IPS-11a (cell line): ENCODE results near the gene CLRN3.

Source experiments
- H3K4me3 ChIP-seq: one replicate; pipeline ENCODE4 v1.5.1; 2013; ENCODE audit warnings: low read depth, low read length, control low read depth

Gene CLRN3

DNA sequence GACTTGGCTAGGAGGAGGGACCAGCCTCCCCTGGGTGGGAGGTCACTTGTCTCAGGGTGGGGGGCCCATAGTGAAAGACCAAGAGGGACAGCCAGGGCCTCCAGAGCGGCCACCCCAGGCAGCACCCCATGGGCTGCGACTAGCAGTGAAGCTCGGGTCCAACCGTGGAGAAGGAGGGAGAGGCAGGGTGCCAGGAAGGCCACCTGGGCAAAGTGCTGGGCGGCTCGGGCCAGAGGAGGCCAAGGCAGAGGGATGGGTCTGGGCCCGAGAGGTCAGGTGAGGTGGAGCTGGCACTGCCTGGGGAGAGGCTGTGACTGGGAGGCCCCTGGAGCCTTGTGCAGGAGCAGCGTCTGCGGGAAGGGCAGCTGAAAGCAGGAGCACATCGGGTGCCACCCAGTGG lies 41.8 kb downstream of the CLRN3 start:
- H3K4me3 ChIP-seq, result no peak overlapping the region

DNA sequence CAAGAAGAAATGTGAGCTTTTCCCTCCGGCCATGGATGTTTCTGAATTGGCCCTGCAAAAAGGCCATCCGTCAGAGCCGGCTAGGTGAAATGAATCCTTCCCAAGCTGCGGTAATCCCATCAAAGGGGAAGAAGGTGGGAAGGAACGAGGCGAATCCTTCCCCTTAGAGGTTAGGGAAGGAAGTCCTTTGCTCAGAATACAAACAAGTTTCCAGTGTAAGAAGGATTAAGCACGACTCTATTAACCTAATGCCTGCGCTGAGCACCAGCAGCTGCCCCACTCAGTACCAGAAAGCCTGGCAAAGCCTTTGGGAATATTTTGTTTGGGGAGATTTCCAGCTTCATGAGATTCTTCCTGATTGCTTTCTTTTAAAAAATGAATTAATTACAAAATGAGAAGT lies 42.8 kb downstream of the CLRN3 start:
- no peak overlapping the region for H3K4me3 ChIP-seq

DNA sequence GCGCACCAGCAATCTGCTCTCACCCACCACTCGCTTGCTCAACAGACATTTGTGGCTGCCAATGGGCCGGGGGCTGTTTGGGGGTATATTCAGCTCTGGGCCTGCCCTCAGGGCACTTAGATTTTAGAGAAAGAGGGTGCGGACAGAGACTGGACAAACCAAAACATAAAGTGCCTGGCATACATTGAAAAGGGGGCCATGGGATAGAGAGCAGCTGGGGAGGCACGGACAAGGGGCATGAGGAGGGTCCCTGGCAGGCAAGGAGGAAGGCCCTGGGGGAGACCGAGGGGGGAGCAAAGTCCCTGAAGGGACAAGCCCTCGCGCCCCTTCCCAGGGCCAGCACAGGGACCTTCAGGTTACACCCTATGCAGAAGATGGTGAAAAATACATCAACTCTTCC lies 43.5 kb downstream of the CLRN3 start:
- H3K4me3 ChIP-seq, result no peak overlapping the region

DNA sequence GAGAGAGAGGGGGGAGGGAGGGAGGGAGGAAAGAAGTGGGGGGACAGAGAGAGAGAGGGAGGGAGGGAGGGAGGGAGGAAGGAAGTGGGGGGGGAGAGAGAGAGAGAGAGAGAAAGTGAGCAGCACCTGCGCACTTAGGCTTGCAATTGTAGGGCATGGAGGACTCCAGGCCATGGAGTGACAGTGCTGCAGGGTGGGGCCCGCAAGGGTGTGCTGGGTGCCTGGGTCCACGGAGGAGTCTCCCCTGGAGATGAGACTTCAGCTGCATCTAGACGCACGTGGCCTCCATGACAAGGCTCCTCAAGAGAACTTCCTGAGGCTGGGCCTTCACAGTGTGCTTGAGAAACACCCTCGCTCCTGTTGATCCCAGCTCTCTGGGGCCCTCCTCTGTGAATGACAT lies 44.5 kb downstream of the CLRN3 start:
- H3K4me3 ChIP-seq, result no peak overlapping the region

DNA sequence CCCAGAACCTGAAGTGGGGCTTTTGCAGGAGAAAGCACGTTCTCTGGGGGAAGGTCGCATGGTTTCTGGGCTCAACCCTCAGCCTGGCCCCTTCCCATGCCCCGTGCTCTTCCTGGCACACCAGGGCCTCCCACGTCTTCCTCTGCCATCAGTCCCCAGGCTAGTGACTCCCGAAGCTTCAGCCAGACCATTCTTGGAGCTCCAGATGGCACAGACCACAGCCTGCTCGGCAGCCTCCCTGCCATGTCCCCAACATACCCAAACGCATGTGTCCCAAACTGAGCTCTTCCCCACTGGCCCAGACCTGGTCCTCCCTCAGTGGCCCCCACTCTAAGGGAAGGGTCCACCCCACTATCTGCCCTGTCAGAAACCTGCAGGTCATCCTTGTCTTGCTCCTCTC lies 47.0 kb downstream of the CLRN3 start:
- no peak overlapping the region for H3K4me3 ChIP-seq

DNA sequence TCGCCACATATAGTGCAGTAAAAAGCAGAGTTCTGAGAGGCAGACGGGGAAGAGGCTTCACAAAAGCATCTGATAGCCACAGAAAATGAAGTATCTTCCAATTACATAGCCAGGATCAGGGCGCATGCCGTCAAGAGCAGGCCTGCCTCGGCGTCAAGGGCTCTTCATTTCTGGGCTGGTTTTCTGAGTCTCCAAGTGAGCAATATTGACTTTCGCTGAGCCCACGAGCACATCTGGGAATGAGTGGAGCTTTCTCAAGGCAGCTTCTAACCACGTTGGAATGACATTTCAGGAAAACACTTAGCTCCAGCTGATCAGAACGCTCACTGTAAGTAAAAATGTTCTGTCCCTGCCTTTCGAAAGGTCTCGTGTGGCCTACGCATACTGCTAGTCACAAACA lies 51.9 kb downstream of the CLRN3 start:
- H3K4me3 ChIP-seq, result no peak overlapping the region

DNA sequence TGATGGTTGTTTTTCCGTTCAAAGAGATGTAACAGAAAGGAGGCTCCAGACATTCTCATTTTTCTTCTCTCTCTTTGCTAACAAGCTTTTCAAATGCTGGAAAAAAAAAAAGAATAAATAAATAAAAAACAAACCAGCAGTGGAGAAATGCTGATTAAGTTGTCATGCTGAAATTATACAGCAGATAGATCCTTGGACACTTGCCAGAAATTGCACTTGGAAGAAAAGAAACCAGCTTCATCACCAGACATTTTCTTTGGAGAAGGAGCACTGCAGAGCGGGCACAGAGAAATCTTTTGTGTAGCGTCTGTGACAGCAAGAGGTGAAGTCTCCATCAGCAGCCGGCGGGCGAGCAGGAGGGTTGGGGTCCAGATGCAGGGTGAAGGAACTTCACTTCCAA lies 55.8 kb downstream of the CLRN3 start:
- no peak overlapping the region for H3K4me3 ChIP-seq

DNA sequence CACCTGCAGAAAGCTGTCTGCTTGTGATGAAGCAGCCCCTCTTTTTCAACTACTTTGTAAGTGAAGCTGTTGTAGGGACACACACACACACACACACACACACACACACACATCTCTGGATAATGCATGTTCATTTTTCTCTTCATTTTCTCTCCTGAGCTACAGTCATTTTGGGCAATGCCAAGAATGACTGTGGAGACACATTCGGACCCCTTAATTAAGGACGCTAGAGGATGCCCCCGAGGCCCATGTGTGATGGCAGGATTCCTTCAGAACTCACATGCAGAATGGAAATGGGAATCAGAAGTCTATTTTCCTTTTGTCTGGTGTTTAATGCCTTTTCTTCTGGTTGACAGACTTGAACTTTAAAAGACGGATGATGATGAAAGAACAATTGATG lies 56.6 kb downstream of the CLRN3 start:
- no peak overlapping the region for H3K4me3 ChIP-seq

DNA sequence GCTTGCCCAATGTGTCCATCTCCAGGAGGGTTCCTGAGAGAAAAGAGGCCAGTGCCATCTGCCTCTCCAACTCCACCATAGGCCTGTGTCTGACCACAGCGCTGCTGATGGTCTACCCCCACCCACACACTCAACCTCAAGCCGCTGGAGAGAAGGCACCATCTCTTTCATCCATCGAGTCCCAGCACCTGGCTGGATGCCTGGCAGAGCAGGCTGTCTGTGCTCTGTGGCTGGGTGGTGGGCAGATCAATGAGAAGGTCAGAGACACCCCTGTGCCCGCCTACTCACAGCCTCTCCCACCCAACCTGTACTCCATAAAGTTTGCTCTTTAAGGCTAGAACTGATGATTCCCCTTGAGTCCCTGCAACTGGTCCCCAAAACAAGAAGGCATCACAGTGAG lies 58.0 kb downstream of the CLRN3 start:
- H3K4me3 ChIP-seq, result no peak overlapping the region

DNA sequence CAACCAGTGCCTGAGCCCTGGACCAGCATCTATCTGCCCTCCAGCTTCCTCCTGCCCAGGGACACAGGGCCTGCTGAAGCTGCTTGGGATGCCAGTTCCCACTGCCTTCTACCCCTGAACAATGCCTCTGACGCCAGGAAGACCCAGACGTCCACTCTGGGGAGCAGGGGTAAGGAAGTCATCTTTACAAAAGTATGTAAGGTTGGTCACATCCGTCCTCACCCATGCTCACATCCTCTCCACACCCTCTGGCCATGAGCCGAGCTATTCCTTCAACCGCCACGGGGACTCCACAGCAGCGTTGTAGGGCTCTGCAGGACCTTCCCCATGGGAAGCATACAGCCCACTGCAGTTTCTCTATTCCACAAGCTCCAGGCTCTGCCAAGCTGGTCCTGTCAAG lies 58.5 kb downstream of the CLRN3 start:
- no peak overlapping the region for H3K4me3 ChIP-seq

DNA sequence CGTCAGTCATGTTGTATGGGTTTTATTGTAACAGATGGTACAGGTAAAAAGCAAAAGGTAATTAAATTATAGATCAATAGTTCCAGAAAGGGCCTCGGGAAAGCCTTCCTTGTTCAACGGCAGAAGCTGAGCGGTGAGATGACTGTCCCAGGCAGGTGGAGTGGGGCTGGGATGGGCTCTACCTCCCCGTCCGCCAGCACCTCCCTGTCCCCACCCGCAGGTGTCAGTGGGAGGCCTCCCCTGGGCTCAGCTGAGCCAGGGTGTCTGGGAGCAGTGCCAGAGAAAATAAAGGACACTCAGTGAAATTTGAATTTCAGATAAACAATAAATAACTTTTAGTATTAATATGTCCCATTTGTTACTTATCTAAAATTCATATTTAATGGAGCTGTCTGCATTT lies 58.9 kb downstream of the CLRN3 start:
- H3K4me3 ChIP-seq, result no peak overlapping the region

DNA sequence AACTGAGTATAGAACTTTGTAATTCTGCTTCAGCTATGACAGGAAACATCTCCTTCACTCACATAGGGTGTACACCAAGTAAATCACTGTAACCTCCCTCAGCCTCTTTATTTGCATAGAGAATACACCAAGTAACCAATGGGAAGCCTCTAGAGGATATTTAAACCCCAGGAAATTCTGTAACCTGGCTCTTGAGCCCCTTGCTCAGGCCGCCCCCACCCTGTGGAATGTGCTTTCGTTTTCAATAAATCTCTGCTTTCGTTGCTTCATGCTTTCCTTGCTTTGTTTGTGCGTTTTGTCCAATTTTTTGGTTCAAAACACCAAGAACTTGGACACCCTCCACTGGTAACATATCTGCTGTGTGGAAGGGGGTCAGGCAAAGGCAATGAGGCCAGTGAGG lies 60.2 kb downstream of the CLRN3 start:
- H3K4me3 ChIP-seq, result no peak overlapping the region

DNA sequence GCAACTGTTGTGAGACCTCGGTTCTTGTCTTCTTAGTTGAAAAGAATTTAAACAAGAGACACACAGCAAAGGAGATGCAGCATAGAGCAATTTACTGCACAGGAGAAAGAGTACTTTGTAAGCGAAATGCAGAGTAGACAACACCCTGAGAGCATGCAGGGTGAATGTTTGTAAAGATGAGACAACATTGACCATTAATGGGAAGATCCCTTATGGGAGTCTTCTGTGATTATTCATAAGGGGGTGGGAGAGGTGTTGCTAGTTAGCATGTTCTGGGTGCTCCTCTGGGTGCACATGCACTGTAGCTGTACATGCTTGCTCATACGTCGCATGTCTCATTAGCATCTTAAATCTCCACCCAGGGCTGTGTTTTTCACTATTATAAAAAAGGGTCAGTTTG lies 62.3 kb downstream of the CLRN3 start:
- no peak overlapping the region for H3K4me3 ChIP-seq
